NB4 (cell line): ENCODE data around the gene SELENBP1.
A peak's percentile ranks its signal among the peaks of the same experiment; 100 is the strongest.

Experiments
- DNase-seq: peaks from one replicate; pipeline ENCODE4 v3.0.0; 2010; ENCODE audit warnings: low read depth
- H3K4me3 ChIP-seq: one replicate; pipeline ENCODE4 v1.5.1; 2011; ENCODE audit warnings: mild to moderate bottlenecking, low read depth, low read length, moderate library complexity
- CTCF ChIP-seq: IDR thresholded peaks from one replicate; pipeline ENCODE4 v1.5.1; 2012; ENCODE audit warnings: low read depth, low read length
- MAX ChIP-seq: IDR thresholded peaks from 2 replicates; pipeline ENCODE4 v1.6.1; 2011; ENCODE audit warnings: low read depth, low read length
- MYC ChIP-seq: IDR thresholded peaks from 2 replicates; pipeline ENCODE4 v1.6.1; 2011; ENCODE audit warnings: low read depth, low read length
- POLR2A ChIP-seq: IDR thresholded peaks from 2 replicates; pipeline ENCODE4 v1.6.1; 2011; ENCODE audit warnings: mild to moderate bottlenecking; ENCODE audit not compliant: insufficient read length; ENCODE audit errors: extremely low read depth

Gene SELENBP1

DNA sequence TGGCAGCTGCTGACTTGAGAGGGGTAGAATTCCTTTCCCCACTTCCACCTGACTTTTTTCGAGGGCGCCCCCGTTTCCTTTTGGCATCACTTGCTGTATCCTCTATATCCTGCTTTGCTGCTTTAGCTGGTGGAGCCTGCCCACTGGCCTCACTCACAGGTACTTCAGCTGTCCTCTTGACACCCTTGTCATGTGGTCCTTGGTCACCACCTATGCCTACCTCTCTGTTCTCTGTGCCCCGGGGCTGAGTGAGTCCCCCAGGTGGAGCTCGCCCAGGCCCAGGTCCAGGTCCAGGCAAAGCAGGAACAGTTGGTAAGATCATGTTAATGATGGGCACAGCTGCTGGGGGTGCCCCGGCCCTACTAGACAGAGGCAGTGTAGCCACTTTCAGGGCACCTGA lies 29.9 kb downstream of the SELENBP1 start:
- no peak for DNase-seq
- H3K4me3 ChIP-seq = no peak overlapping the region
- no peak for TF ChIP-seq CTCF
- TF ChIP-seq POLR2A = no peak
- TF ChIP-seq MAX = no peak
- no peak for TF ChIP-seq MYC

DNA sequence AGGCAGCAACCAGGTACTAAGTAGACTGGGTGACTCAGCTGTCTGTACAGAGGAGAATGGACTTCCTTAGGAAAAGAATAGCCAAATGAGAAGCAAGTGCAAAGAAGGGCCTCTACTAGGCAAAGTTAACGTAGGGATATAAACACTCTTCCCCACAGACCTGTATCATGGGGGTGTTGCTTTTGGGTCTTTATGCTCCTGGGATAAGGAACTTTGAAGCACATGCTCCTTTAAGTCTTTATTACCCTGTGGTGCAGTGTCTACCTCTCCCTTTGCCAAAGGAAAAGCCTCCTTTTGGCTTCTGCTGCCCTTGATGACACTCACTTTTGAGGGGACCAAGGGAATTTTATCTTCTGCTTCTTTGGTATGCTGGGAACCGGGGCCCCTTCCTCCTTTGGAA lies 30.5 kb downstream of the SELENBP1 start:
- no peak for DNase-seq
- TF ChIP-seq POLR2A (no peak), CTCF (no peak), MAX (no peak), MYC (no peak)
- no peak overlapping the region for H3K4me3 ChIP-seq

- peak; percentile 82 for DNase-seq
- peak; percentile 66 for TF ChIP-seq CTCF
- TF ChIP-seq MYC = no peak
- TF ChIP-seq MAX = peak; percentile 21; the same call in 1 of the 2 replicates
- TF ChIP-seq POLR2A = no peak
- H3K4me3 ChIP-seq = no peak overlapping the region
Observed at GRCh38 chr1:151340870-151341754, 31.4 kb downstream of the SELENBP1 start.

DNA sequence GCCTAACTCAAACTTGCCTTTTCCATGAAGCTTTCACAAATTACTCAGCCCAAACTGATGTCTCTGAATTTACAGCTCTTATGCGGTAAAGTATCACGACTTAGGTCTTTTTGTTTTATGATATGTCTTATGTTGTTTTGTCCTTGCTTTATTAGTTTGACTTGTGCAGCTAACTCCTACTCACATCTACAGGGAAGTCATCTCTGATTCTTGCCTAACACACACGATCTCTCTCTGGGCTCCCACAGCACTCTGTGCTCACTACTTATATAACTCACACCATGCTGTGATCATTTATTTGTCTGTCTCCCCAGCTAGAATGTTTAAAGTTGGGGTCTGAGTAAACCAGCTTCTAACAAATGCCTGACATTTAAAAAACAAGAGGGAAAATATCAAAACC lies 35.9 kb downstream of the SELENBP1 start:
- DNase-seq = no peak
- TF ChIP-seq POLR2A (no peak), MYC (no peak), CTCF (no peak), MAX (no peak)

DNA sequence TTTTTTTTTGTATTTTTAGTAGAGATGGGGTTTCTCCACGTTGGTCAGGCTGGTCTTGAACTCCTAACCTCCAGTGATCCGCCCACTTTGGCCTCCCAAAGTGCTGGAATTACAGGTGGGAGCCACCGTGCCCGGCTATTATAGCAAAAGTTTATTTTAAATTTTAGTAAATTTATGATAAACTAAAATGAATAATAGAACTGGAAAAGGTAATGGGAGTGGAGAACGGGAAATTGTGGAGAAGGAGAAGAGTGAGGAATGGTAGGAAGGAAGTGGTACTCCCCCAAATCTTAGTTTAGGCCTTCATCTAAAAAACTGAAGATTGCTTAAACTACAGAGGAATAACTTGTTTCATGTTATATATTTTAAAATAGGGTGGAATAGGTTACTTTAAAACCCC lies 37.7 kb downstream of the SELENBP1 start:
- DNase-seq = no peak
- H3K4me3 ChIP-seq = no peak overlapping the region
- no peak for TF ChIP-seq POLR2A
- no peak for TF ChIP-seq CTCF
- no peak for TF ChIP-seq MYC
- no peak for TF ChIP-seq MAX

More for the DNA sequence above, 35.9 kb downstream of the SELENBP1 start:
- no peak overlapping the region for H3K4me3 ChIP-seq
